Esophagus squamous epithelium (tissue), 5 donors: ENCODE measurements around the gene PLS3. TPM values are rescaled to one million over a fixed set of nuclear protein-coding genes. Genes with fewer than 3 reads are reported as not detected.
A peak's percentile ranks its signal among the peaks of the same experiment; 100 is the strongest.
"Not testable (repeated sequence)": the region's sequence is repeated elsewhere in the genome, so short reads cannot be mapped to it uniquely, and the experiment has no call there.

Experiments used
- DNase-seq: peaks from one replicate; lab custom pipeline; 2025; lab: John Stamatoyannopoulos, UW
- H3K27ac ChIP-seq, 4 donors: fragments of 200-600 bp; sonication (generic); one replicate each; pipeline ENCODE4 v1.5.1; 2016 to 2019; ENCODE audit warnings: mild to moderate bottlenecking in 1 of 4
- H3K27me3 ChIP-seq, 4 donors: fragments of 200-600 bp; sonication (generic); 1 replicate in 3 of 4; 2 replicates in 1 of 4; pipeline versions ENCODE4 v1.5.1 to v1.6.0; 2017 to 2021; ENCODE audit warnings: antibody characterized with exemption in 1 of 4
- H3K36me3 ChIP-seq, 3 donors: fragments of 200-600 bp; sonication (generic); one replicate each; pipeline ENCODE4 v1.5.1; 2016 to 2019
- H3K4me1 ChIP-seq, 3 donors: fragments of 200-600 bp; sonication (generic); one replicate each; pipeline ENCODE4 v1.5.1; 2017 to 2019
- H3K4me3 ChIP-seq, 4 donors: fragments of 200-600 bp; sonication (generic); 1 replicate in 3 of 4; 2 replicates in 1 of 4; pipeline ENCODE4 v1.5.1; 2016 to 2019; ENCODE audit warnings: mild to moderate bottlenecking in 2 of 4, moderate library complexity in 1 of 4
- H3K9me3 ChIP-seq, 3 donors: fragments of 200-600 bp; sonication (generic); one replicate each; pipeline ENCODE4 v1.5.1; 2016 to 2019
- POLR2A ChIP-seq, 4 donors: fragments of 450-650 bp; IDR thresholded peaks; one replicate each; pipeline ENCODE4 v1.6.1; 2017; ENCODE audit warnings: antibody characterized with exemption in 4 of 4, mild to moderate bottlenecking in 4 of 4, moderate library complexity in 3 of 4
- WGBS, 2 donors: methylation state at CpG; one replicate each; pipeline ENCODE4 v1.1.5; 2018; 5-methylcytosine and 5-hydroxymethylcytosine counted together
- intact Hi-C: fragments of 100-400 bp; cut with DNase I; formaldehyde crosslinking; loops from one replicate; pipeline ENCODE4 v1.15.0; 2022
- total RNA-seq, 4 donors: library from RNA; depleted of rRNA; stranded (reverse); fragments of >200 nt; gene quantifications; one replicate each; pipeline ENCODE4 v1.1.0, GENCODE V29; 2016
- TF ChIP-seq, protein P1 (sequence below), 6 experiments: fragments of 450-650 bp in 4 of 6; fragments of 200-600 bp in 2 of 6; sonication (generic) in 2 of 6; IDR thresholded peaks; one replicate each; pipeline ENCODE4 v1.5.1; 2016 to 2019; ENCODE audit warnings: antibody characterized with exemption in 6 of 6, mild to moderate bottlenecking in 4 of 6, moderate library complexity in 4 of 6
- donor health status: DM: yes; HTN: yes; CAD: no.

Gene PLS3
- total RNA-seq, 4 donors from 2014 or later: 142 to 196 (median 149) TPM

DNA sequence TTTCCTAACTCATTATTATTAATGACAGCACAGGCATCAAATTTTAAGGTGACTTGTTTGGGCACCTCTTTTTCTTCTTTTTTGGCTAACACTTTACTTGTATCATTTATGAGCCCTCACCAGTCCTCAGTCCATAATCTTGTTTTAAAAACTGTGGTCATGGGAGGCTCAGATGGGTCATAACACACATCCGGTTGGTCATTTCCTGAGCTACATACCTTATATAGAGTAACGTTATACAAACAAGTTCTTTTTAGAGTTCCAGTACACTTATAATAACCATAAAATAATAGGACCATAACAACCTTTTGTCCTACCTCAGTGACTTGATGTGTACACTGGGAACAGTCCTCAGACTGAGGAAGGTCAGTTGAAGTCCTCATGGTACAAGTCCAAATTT, 21.1 kb upstream of the PLS3 start:
- H3K27me3 ChIP-seq: no peaks in the 10 kb centered on the region
- no peaks in the 10 kb centered on the region for H3K36me3 ChIP-seq
- H3K4me3 ChIP-seq: no peak overlapping the region
- intact Hi-C loops: no loop called here
- TF ChIP-seq, protein P1, sequence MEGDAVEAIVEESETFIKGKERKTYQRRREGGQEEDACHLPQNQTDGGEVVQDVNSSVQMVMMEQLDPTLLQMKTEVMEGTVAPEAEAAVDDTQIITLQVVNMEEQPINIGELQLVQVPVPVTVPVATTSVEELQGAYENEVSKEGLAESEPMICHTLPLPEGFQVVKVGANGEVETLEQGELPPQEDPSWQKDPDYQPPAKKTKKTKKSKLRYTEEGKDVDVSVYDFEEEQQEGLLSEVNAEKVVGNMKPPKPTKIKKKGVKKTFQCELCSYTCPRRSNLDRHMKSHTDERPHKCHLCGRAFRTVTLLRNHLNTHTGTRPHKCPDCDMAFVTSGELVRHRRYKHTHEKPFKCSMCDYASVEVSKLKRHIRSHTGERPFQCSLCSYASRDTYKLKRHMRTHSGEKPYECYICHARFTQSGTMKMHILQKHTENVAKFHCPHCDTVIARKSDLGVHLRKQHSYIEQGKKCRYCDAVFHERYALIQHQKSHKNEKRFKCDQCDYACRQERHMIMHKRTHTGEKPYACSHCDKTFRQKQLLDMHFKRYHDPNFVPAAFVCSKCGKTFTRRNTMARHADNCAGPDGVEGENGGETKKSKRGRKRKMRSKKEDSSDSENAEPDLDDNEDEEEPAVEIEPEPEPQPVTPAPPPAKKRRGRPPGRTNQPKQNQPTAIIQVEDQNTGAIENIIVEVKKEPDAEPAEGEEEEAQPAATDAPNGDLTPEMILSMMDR (IDR thresholded peaks at IDR 0.05): no peak
- no peak for TF ChIP-seq POLR2A (IDR thresholded peaks at IDR 0.05)
- 62 to 72% methylated on average over 2 of the region's 2 CpGs for WGBS, 2 donors
- DNase-seq: no peak
- H3K4me1 ChIP-seq: no peaks in the 10 kb centered on the region
- no peak overlapping the region for H3K27ac ChIP-seq
- no peaks in the 10 kb centered on the region for H3K9me3 ChIP-seq

DNA sequence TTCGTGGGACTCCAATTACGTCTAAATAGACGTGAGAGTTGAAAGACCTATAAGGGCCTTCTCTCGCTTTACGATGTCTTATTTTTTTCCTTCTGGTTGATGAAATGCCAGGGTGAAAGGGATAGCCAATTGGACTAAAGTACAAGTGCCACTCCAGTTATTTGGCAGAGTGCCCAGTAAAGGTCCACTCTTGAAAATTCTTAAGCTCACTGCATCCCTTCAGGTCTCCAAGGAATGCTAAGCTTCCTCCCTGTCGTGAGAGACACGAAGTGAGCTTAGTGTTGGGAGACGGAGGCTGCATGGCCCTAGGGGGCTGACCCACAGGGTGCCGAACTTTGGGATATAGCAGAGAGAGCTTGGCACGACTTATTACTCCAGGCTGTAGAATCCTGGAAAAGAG, 19.9 kb upstream of the PLS3 start:
- not testable (repeated sequence) for H3K36me3 ChIP-seq

DNA sequence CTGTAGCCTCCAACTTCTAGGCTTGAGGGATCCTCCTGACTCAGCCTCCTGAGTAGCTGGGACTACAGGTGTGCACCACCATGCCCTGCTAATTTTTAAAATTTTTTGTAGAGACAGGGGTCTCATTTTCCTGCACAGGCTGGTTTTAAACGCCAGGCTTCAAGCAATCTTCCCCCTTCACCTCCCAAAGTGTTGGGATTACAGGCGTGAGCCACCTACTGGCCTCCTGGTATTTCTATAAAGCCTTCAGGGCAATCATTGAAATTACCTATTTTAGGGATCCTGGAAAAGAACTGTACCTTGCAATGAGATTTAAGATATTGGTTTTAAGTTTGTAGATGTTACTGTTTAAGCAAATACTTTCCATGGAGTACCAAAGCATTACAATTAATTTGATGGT, 13.5 kb upstream of the PLS3 start:
- intact Hi-C loops: no loop called here
- H3K4me1 ChIP-seq: no peaks in the 10 kb centered on the region
- H3K9me3 ChIP-seq: no peaks in the 10 kb centered on the region
- DNase-seq: no peak
- no peak overlapping the region for H3K4me3 ChIP-seq
- no peak for TF ChIP-seq POLR2A (IDR thresholded peaks at IDR 0.05)
- TF ChIP-seq, protein P1 (IDR thresholded peaks at IDR 0.05): no peak
- H3K27me3 ChIP-seq: no peaks in the 10 kb centered on the region
- H3K27ac ChIP-seq: no peak overlapping the region
- no peaks in the 10 kb centered on the region for H3K36me3 ChIP-seq
- WGBS, 2 donors: 40 to 80% methylated on average over 1 to 2 of the region's 2 CpGs

More for the DNA sequence above, 19.9 kb upstream of the PLS3 start:
- DNase-seq, H3K27ac ChIP-seq, H3K9me3 ChIP-seq, H3K4me3 ChIP-seq, H3K27me3 ChIP-seq, H3K4me1 ChIP-seq, intact Hi-C loops: not testable (repeated sequence)
- WGBS, 2 donors: 68 to 96% methylated on average over 8 of the region's 10 CpGs

DNA sequence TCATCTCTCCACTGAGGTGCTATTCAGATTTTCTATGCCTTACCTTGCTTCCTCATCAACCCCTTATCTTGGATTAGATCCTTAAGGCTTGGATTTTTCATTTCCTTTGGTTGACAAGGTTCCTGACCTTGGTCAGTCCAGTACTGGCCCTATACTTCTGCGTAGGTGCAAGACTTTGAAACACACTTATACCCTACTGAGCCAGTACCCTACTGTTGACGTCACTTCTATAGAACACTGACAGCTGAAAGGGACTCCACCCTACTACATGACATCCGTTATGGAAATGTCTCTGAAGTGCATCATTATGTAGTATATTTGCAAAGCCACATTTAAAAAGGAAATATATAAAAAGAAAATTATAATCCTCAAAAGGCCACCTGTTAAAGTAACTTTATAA, 12.0 kb upstream of the PLS3 start:
- Histone ChIP-seq H3K27ac (no peak overlapping the region), H3K9me3 (no peaks in the 10 kb centered on the region), H3K36me3 (no peaks in the 10 kb centered on the region), H3K27me3 (no peaks in the 10 kb centered on the region), H3K4me3 (no peak overlapping the region), H3K4me1 (no peaks in the 10 kb centered on the region)
- TF ChIP-seq POLR2A (IDR thresholded peaks at IDR 0.05): no peak
- intact Hi-C loops: no loop called here
- DNase-seq: no peak
- WGBS, 2 donors: 56 to 74% methylated on average over 3 of the region's 3 CpGs

DNA sequence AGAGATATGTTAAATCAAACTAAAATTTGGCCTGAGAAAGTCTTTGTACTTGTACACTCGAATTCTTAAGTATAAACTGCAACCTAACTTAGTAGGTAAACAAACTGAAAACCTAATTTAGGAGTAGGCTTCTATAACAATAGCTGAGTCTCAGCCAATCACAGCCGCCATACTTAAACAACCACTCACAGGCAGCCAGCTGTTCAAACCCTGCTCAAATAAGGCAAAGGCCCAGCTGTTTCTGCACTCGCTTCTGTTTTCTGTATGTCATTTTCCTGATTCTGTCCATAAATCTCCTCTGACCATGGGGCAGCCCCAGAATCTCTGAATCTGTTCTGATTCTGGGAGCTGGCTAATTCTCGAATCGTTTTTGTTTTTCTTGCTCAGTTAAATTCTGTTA, 7.8 kb upstream of the PLS3 start:
- TF ChIP-seq POLR2A (IDR thresholded peaks at IDR 0.05): no peak
- TF ChIP-seq, protein P1 (IDR thresholded peaks at IDR 0.05): no peak
- H3K4me1 ChIP-seq: no peaks in the 10 kb centered on the region
- no peak overlapping the region for H3K27ac ChIP-seq
- no peak overlapping the region for H3K4me3 ChIP-seq
- H3K9me3 ChIP-seq: no peaks in the 10 kb centered on the region
- H3K36me3 ChIP-seq: no peaks in the 10 kb centered on the region
- no peak for DNase-seq
- 57 to 67% methylated on average over 4 to 5 of the region's 5 CpGs for WGBS, 2 donors
- intact Hi-C loops: no loop called here
- no peaks in the 10 kb centered on the region for H3K27me3 ChIP-seq

DNA sequence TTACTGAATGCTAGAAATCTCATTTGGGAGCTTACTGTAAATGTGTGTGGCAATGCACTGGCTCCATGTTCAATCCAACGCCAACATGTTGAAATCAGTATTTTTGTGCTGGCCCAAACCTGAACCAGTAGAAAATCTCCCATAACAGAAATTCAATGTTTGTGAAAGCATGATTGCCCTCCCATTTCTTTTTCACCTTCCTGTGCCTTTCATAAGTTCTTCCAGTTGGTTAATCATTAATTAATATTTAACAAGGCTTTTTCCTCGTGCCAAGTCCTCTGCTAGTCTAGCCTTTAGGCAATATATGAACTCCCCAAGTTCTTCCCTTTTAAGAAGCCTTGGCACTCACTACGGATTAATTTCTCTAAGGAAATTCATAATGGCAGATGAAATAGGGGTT, 1.3 kb upstream of the PLS3 start:
- intact Hi-C loops: no loop called here
- Histone ChIP-seq H3K27ac (peak overlapping the region in 2 of 4 donors; percentile 89 to 90), H3K4me1 (peaks cover 0 to 36% (median 3%) of the 10 kb centered on the region in 3 donors), H3K4me3 (no peak overlapping the region), H3K27me3 (peaks cover 0 to 3% (median 0%) of the 10 kb centered on the region in 4 donors), H3K9me3 (no peaks in the 10 kb centered on the region), H3K36me3 (no peaks in the 10 kb centered on the region)
- no peak for DNase-seq
- no peak for TF ChIP-seq POLR2A (IDR thresholded peaks at IDR 0.05)
- TF ChIP-seq, protein P1 (IDR thresholded peaks at IDR 0.05): no peak
- 30 to 37% methylated on average over 3 of the region's 3 CpGs for WGBS, 2 donors
